ENCODE measurements around the gene NPAS3. TPM values are rescaled to one million over a fixed set of nuclear protein-coding genes. Genes with fewer than 3 reads are reported as not detected.

Gene NPAS3
- total RNA-seq, 1 donor from 2014 or later, result 3.6 TPM

DNA sequence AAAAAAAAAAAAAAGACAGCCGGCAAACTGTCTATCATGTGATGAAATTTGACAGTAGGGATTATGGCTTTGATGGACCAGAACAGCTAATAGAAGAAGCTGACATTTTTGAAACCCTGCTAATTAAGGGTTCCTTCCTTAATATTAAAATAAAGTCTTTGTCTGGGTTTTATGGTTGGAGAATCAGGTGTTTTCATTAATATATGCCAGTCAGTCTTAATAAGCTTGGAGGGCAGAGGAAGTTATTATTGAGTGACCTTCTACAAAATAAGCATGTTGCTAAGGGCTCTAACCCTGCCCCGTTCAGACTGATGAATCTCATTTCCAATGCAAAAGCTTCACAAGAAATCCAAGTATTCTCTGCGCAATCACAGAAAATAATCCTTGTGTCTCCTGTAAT is 722.4 kb downstream of the NPAS3 start:
- no peak for DNase-seq (ENCODE audit: low spot score)

DNA sequence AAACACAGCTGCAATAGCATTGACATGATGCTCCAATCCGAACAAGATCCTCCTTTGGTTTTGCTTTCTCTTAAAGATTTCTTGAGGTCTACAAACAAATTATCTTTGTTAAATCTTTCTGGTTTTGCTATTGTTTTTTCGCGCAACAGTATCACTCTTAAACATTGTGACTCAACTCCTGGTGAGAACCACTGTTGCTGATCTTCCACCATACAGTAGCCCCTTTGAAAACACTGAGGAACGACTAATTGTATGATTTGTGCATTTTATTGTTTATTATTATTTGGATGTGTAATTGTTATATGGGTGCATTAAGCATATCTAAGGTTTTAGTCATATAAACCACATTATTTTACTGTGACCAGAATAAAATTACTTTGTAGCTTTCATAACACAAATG is 729.4 kb downstream of the NPAS3 start:
- DNase-seq (ENCODE audit: low spot score), result no peak

DNA sequence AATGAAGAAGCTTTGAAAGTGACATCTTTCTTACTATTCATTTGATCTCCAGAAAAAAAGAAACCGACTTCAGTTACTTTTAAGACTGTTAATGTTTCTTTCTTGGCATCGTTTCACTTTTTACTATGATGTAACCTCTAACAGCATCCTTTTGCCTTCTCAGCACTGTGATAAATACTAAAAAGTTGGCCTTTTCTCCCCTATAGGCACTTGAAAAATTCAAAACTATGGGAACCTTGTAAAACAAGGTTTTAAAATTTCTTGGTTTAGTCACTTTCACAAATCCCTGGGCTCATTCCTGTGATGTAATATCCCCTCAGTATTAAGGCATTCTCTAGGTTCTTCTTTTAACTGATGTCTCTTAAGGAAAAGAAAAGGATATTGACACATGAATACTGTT is 730.4 kb downstream of the NPAS3 start:
- DNase-seq (ENCODE audit: low spot score), result no peak

DNA sequence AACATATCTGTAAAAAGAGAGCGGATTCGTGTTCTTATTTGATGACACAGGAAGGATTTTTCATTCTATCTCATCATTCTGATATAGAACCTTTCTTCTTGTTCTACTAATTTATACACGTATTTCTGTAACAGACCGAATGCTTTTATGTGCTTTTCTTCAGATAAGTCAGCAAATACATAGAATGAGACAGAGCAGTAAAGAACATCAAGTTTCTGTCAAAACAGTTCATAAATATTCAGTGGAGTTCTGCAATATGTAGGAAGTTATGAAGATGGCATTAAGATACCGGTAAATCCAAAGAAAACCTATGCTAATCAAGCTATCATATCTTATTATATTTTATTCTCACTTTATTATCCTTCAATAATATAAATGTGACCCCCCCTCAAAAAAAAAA is 731.6 kb downstream of the NPAS3 start:
- DNase-seq (ENCODE audit: low spot score), result no peak

DNA sequence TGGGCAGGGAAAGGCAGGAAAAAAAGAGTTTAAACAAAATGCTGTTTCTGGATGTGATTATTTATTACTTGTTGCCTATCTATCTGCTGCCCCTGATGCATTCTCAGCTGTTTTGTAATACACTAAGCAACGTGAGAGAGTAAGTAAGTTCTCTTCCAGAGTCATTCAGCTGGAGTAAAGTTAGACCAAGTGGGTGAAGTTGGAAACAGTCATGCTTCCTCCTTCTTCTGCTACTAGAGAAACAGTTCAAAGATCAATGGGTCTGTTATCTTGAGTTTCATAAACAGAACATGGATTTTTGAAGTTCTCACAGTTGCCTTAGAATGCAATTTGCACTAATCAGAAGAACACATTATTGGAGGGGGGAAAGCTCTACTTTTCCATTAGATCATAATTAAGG is 732.9 kb downstream of the NPAS3 start:
- no peak for DNase-seq (ENCODE audit: low spot score)

DNA sequence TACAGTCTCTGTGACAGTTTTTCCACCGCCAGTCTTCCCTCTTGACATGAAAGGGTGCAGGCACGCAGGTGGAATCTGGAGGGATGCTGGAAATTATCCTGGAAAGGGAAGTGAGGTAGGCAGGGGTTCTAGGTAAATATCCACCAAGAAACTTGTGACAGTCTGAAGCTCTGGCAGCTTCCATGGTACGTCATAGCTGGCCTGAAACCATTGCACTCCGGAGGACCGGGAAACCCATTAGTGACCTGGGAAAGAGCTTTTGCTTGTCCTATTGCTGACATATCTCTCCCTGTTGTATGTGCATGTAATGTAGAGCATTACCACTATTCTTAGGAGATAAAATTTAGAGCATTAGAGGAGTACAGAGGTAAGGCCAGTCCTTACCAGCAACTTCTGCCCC is 736.2 kb downstream of the NPAS3 start:
- DNase-seq (ENCODE audit: low spot score), result no peak

DNA sequence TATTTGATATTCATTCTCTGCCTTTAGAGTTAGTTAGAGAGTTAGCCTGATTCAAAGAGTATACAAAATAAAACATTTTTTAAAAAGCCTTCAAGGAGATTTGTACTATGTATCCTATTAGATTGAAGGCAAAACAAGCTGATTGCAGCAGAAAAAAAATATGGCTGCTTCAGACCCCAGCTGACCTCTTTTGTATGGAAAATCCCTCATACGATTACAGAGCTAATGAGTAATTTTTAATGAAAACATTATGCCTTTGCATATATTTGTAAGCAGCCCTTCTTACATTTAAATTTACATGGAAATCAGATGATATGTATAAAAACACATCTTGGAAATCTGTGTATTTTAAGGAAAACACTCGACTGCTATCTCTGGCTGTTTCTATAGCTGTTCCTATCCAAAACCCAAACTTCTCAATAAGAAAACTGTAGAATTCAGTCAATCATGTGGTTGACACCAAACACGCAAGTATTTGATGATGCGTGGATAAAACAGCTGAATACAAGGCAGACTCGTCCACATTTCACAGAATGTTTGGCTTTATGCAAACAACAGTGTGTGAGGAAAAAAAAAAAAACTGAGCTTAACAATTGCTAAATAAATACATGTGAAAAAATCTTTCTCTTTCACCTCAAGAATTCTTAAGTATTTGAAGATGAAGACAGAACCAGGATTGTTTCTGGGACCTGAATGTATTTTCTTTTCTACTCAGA is 736.9 kb downstream of the NPAS3 start:
- DNase-seq (ENCODE audit: low spot score), result no peak

DNA sequence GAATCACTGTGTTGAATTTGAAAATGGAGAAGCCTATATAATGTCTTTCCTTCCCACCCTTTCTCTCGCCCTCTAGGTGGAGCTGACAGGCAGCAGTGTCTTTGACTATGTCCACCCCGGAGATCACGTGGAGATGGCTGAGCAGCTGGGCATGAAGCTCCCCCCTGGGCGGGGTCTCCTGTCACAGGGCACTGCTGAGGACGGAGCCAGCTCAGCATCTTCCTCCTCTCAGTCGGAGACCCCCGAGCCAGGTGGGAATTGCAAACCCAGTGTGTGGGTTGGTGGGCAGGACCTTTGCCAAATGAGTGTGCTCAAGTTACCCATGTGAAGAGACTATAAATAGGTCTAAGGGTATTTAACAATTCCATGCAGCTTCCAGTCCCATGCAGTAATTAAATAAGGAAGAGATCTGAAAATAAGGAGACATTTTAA is 737.5 kb downstream of the NPAS3 start:
- no peak for DNase-seq (ENCODE audit: low spot score)

DNA sequence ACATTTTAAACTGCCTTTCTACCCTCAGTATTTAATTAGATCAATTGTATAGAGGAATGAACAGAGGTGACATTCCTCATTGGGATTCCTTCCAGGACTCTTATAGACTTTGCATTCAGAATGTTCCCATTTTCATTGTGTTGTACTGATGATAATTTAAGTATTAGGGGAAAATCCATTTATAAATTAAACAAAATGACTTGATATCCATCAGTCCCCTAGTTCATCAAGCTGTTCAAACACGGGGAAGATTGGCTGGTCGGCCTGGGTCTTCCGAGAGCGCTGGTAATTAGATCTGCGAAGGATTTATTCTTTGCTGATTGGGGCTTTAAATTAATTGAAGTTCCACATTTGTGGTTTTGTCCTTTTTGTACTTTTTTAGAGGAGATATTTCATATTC is 738.2 kb downstream of the NPAS3 start:
- no peak for DNase-seq (ENCODE audit: low spot score)

DNA sequence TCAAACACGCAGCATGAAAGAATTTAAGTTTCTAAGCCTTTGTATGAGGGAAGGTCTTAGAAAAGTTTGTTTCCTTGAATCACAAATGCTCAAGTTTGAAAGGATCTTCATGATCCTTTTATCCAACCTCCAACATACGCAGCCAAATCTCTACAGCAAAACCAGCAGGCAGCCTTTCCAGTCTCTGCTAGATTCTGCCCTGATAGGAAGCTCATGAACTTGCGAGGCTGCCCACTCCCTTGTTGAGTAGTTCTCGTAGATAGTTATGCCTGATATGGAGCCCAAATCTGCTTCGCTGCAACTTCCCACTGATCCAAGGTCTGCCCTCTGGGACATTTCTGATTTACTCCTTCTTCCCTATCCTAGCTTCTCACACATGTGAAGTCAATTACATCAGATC is 739.3 kb downstream of the NPAS3 start:
- no peak for DNase-seq (ENCODE audit: low spot score)

DNA sequence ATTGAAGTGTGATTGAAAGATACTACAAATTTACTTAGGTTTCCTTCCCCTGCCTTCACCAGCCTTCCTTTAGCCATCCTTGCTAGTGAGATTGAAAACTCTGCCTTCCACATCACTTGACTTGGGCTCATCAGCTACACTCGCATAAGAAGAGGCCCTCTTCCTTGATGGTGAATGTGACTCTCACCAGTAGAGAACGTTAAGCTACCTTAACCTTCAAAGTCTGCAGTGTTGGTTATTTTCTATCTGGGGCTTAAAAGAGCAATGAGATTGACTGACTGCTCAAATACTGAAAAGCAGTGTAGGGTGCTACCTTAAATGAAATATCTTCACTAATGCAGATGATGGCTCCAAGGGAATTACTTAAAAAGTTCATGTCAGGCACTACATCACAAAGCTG is 740.3 kb downstream of the NPAS3 start:
- no peak for DNase-seq (ENCODE audit: low spot score)

DNA sequence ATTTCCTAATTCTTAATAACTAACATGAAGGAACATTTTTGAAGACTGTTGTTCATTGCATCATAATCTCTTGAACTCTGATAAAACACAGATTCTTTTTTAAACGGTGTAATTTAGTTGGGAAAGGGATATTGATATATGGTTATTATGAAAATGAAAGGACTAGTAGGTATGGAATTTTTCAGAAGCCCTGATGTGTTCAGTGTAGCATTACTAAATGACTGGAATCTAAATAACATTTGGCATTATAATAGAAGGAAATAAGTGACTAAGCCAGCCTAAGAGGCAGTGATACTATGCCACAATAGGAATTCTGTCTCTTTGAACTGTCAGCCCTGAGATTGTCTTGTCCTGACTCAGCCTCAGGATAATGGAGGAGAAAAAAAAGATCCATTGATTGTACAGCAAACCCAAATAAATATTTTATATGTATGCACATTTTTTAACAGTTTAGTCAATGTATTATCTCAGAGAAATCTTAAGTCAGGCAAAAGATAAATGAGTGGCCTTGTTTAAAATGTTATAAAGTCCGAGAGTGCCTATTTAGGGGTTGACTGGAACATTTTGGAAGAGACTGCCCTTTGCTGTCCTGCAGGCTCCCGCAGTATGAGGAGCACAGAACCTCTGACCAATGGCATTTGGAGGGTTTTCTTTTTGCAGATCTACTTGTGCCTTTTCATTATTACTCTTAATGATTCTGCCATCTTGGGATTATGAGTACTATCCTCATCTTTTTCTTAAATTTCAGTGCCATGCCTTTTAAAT is 741.0 kb downstream of the NPAS3 start:
- no peak for DNase-seq (ENCODE audit: low spot score)

DNA sequence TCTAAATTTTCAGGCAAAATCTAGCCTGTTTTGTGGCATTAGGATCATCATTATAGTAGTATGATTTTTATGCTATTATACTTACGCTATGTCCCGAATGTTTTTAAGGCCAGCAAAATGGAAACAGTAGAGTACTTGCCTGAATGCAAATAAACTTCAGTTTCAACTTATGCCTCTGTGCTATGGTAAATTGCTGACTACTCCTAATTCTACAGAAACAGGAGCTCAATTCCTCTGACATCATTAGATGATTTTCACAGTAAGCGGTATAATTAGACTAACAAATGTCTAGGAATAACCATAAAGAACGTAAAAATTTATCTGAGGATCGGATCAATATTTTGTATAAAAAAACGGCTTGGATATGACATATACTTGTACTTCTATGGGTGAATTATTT is 742.2 kb downstream of the NPAS3 start:
- no peak for DNase-seq (ENCODE audit: low spot score)

DNA sequence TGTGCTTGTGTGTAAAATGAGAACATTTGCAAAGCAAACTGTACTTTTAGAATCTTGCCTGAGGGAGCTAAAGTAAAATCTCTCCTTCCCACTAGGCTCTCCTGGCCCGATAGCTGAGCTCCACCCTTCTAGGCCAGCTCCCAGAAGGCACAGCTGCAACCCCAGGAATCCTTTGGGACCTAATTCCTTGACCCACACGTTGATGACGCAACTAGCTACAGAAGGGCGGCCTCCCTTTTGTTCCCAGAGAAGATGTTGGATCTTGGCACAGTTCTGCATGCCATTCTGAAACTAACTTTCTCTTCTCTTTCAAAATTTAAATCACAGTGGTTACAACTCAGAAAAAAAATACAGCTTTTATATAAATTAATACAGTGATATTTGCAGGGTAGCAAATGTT is 744.1 kb downstream of the NPAS3 start:
- no peak for DNase-seq (ENCODE audit: low spot score)

DNA sequence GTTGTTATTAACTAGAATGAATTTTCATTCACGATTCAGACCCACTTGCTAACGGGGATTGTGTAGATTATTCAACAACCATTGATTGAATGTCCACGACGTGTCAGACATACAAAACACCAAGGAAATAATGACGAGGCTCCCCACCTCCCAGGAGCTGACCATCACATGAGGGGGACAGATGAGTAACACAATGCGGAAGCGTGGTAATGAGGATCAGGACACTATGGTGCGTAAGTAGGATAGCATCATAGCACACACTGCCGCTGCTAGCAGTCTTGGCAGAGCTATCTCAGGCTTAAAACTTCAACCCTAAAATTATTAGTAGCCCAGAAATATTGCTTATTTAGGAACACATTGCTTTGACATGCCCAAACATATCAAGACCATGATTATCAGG is 746.3 kb downstream of the NPAS3 start:
- DNase-seq (ENCODE audit: low spot score), result no peak

DNA sequence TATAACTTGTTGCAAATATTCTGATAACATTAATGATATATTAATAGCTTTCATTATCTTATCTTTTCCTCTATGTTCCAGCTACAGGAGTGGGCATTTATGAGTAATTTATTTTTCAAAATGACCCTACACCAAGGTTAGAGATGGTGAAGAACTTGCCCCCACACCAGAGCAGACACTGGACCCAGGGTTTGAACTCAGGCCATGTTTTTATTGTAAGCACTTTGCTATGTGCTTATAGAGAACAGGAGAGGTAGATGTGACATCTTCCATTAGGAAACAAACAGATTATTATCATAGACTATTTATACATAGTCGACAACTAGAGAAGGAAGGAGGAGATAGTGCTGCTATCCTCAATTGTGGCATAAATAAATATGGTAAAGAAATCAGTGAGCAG is 747.0 kb downstream of the NPAS3 start:
- DNase-seq (ENCODE audit: low spot score), result no peak

DNA sequence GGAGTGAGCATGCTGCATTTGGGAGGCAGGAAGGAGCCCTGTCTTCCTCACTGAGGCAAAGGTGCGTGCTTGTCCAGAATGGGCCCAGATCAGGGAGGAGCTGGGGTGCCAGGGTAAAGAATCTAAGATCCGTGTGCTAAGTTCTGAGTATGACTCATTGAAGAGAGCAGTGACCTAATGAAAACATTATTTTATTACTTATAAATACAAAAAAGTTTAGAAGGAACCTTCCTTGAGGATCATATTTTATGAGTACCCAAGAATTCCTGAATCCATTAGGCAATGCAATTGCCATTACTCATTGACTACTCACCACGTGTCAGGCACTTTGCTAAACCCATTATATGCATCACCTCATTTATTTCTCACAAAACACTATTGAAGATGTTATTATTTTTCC is 747.5 kb downstream of the NPAS3 start:
- no peak for DNase-seq (ENCODE audit: low spot score)

DNA sequence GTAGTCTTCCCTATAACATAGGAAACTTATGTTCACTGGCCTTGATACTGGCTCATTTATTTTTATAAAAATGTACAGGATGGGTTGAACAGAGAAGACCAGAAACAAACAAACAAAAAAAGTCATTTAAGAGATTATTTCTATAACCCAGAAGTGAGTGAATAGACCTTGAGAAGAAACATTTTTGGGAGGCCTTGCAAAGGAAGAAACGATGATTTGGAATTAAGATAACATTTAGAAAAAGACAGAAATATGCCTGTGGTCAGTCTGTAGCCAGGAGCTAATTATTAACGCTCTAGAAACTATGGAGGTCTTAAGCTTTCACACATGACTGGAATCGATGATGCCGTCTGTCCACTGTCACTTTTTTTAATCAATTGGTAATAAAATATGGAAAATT is 748.2 kb downstream of the NPAS3 start:
- no peak for DNase-seq (ENCODE audit: low spot score)

DNA sequence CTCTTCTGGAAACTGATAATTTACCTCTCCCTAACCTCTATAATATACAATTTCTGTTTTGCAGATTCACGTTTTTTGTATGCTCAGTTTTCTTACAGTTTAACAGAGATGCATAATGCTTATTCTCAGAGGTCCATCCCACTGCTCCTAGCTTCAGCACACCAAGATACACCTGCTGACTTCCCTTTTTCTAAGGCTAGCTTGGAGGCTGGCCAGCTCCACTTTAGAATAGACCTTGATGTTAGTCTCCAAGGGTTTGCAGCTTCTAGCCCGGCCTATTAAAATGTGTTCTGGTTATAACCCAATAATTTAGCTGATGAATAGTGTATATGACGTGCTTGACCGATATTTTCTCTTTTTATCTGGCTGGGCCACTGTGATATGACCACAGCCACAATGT is 751.0 kb downstream of the NPAS3 start:
- DNase-seq (ENCODE audit: low spot score), result no peak

DNA sequence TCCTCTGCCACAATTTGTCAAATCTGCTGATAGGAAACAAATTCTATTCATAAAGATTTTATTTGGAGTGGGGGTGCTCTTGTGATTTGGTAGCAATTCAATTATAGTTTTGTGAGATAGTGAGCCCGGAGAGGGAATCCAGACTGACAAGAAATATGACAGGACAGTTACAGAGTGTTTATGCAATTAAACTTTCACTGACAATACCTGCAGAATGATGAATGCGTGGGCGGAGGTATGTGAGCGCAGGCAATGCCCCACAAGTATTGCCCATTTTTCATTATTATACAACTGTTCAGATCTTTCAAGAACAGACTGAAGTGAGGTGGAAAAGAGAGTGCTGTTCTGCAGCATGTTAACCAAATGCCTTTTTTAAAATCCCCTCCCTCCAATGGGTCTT is 753.2 kb downstream of the NPAS3 start:
- no peak for DNase-seq (ENCODE audit: low spot score)

DNA sequence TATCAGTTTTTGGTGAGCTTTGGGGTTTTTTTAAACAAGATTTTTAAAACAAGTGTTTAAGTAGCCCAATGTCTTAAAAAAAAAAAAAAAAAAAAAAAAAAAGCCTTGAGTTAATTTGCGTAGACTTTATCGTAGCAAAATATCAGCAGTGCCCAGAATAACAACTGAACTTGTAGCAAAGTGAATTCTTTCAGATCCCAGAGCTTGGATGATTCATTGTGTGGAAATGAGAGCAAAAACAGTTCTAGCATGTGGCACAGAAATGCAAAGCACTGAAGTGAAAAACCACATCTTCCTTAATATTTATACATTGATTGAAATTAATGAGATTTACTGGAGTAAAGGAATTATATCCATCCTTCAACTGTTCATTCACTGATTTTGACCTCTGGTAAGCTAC is 754.1 kb downstream of the NPAS3 start:
- DNase-seq (ENCODE audit: low spot score), result no peak

DNA sequence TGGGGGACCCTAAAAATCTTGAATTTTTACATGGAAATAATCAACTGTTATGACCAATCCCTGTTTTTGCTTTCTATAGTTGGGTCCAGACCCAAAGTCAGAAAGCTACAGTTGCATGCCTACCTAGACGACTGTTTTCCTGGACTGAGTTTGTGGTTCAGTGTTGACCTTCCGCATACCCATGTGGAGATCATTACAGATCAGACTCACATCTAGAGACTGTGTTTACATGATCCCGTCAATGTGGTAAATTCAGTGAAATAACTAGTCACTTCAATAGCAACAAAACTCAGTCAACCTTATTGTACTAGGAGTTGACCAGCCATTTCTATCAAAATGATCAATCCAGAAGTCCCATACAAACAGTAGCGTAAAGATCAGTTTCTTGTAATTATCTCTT is 754.6 kb downstream of the NPAS3 start:
- no peak for DNase-seq (ENCODE audit: low spot score)

DNA sequence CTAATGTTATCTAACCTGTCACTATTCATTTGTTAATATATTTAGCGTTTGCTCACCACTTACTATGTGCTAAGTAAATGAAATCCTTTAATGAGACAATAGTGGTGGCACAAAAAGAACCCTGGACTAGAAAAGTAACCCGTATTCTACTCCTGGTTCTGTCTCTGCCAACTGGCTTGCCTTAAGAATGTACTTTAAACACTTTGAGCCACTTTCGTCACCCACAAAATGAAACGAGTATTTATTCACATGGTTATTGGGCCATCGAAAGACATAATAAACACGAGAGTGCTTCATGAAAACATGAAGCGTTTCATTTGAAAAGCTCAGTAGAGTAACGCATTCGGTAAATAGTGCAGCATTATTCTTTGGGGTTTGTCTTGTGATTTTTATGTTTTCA is 757.5 kb downstream of the NPAS3 start:
- no peak for DNase-seq (ENCODE audit: low spot score)
